ENCODE measurements around the gene SAT2. TPM values are rescaled to one million over a fixed set of nuclear protein-coding genes. Genes with fewer than 3 reads are reported as not detected.

SAT2 gene
- total and polyA plus RNA-seq, 2 of the 13 experiments (the other 11 are each of a cell fraction or from before 2014, with no cell fraction given) = 37.6 to 93.7 TPM

DNA sequence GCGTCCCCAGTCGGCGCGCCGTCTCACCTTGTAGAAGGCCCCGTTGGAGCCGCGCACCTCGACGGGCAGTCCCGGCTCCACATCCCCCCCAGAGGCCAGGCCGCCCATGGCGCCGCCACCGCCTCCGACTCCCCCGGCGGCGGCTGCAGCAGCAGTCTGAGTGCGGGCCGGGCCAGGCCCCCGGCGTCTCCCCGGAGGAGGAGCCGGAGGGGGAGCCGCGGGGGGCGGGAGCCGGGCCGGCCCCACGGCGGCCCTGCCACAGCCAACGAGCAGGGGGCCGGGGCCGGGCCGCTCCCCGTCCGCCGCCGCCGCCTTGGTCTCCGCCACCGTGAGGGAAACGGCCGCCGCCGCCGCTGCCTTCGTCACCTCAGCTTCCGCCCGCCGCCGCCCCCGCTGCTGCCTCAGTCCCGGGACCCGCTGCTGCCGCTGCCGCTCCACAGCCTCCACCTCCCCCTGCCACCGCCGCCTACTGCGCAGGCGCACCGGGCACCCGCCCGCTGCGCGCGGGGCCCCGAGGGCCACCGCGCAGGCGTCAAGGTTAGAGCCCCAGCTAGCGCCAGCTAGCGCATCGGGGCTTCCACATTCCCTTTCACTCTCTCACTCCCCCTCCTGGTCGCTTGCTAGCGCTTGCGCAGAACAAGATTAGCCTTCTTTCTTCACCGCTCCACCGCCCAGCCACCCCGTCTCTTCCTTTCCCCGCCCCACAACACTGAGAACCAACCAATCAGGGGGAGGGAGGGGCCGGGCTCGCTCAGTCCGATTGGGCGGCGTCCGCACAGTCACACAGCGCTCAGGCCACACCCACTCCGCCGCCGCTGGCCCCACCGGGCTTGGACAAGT lies 13.0 kb downstream of the SAT2 start, which contains the start of gene FXR2 (continued):
- TF ChIP-seq, protein P1, sequence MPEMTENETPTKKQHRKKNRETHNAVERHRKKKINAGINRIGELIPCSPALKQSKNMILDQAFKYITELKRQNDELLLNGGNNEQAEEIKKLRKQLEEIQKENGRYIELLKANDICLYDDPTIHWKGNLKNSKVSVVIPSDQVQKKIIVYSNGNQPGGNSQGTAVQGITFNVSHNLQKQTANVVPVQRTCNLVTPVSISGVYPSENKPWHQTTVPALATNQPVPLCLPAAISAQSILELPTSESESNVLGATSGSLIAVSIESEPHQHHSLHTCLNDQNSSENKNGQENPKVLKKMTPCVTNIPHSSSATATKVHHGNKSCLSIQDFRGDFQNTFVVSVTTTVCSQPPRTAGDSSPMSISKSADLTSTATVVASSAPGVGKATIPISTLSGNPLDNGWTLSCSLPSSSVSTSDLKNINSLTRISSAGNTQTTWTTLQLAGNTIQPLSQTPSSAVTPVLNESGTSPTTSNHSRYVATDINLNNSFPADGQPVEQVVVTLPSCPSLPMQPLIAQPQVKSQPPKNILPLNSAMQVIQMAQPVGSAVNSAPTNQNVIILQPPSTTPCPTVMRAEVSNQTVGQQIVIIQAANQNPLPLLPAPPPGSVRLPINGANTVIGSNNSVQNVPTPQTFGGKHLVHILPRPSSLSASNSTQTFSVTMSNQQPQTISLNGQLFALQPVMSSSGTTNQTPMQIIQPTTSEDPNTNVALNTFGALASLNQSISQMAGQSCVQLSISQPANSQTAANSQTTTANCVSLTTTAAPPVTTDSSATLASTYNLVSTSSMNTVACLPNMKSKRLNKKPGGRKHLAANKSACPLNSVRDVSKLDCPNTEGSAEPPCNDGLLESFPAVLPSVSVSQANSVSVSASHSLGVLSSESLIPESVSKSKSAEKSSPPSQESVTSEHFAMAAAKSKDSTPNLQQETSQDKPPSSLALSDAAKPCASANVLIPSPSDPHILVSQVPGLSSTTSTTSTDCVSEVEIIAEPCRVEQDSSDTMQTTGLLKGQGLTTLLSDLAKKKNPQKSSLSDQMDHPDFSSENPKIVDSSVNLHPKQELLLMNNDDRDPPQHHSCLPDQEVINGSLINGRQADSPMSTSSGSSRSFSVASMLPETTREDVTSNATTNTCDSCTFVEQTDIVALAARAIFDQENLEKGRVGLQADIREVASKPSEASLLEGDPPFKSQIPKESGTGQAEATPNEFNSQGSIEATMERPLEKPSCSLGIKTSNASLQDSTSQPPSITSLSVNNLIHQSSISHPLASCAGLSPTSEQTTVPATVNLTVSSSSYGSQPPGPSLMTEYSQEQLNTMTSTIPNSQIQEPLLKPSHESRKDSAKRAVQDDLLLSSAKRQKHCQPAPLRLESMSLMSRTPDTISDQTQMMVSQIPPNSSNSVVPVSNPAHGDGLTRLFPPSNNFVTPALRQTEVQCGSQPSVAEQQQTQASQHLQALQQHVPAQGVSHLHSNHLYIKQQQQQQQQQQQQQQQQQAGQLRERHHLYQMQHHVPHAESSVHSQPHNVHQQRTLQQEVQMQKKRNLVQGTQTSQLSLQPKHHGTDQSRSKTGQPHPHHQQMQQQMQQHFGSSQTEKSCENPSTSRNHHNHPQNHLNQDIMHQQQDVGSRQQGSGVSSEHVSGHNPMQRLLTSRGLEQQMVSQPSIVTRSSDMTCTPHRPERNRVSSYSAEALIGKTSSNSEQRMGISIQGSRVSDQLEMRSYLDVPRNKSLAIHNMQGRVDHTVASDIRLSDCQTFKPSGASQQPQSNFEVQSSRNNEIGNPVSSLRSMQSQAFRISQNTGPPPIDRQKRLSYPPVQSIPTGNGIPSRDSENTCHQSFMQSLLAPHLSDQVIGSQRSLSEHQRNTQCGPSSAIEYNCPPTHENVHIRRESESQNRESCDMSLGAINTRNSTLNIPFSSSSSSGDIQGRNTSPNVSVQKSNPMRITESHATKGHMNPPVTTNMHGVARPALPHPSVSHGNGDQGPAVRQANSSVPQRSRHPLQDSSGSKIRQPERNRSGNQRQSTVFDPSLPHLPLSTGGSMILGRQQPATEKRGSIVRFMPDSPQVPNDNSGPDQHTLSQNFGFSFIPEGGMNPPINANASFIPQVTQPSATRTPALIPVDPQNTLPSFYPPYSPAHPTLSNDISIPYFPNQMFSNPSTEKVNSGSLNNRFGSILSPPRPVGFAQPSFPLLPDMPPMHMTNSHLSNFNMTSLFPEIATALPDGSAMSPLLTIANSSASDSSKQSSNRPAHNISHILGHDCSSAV (CRISPR knock-in tag; IDR thresholded peaks at IDR 0.05; ENCODE audit: borderline replicate concordance) = no peak
- 0 out of 2 replicates have a peak, but pooled peaks have one; percentile 10 for TF ChIP-seq STAG1 (CRISPR knock-in tag; IDR thresholded peaks at IDR 0.05)
- TF ChIP-seq, protein P2, sequence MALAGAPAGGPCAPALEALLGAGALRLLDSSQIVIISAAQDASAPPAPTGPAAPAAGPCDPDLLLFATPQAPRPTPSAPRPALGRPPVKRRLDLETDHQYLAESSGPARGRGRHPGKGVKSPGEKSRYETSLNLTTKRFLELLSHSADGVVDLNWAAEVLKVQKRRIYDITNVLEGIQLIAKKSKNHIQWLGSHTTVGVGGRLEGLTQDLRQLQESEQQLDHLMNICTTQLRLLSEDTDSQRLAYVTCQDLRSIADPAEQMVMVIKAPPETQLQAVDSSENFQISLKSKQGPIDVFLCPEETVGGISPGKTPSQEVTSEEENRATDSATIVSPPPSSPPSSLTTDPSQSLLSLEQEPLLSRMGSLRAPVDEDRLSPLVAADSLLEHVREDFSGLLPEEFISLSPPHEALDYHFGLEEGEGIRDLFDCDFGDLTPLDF (CRISPR knock-in tag; IDR thresholded peaks at IDR 0.05) = no peak
- no peak for TF ChIP-seq SIX4 (CRISPR knock-in tag; IDR thresholded peaks at IDR 0.05)
- TF ChIP-seq ZNF850 (CRISPR knock-in tag; conservative IDR thresholded peaks at IDR 0.05) = no peak
- TF ChIP-seq, protein P3, sequence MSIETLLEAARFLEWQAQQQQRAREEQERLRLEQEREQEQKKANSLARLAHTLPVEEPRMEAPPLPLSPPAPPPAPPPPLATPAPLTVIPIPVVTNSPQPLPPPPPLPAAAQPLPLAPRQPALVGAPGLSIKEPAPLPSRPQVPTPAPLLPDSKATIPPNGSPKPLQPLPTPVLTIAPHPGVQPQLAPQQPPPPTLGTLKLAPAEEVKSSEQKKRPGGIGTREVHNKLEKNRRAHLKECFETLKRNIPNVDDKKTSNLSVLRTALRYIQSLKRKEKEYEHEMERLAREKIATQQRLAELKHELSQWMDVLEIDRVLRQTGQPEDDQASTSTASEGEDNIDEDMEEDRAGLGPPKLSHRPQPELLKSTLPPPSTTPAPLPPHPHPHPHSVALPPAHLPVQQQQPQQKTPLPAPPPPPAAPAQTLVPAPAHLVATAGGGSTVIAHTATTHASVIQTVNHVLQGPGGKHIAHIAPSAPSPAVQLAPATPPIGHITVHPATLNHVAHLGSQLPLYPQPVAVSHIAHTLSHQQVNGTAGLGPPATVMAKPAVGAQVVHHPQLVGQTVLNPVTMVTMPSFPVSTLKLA (IDR thresholded peaks at IDR 0.05) = peak; percentile 35; the same call in 1 of the 2 replicates
- peak; percentile 67 for TF ChIP-seq SRSF1 (optimal IDR thresholded peaks at IDR 0.05; ENCODE audit: low read depth, low read length)
- 0 out of 2 replicates have a peak, but pooled peaks have one; percentile 48 for TF ChIP-seq TBP (CRISPR knock-in tag; IDR thresholded peaks at IDR 0.05)
- TF ChIP-seq, protein P4, sequence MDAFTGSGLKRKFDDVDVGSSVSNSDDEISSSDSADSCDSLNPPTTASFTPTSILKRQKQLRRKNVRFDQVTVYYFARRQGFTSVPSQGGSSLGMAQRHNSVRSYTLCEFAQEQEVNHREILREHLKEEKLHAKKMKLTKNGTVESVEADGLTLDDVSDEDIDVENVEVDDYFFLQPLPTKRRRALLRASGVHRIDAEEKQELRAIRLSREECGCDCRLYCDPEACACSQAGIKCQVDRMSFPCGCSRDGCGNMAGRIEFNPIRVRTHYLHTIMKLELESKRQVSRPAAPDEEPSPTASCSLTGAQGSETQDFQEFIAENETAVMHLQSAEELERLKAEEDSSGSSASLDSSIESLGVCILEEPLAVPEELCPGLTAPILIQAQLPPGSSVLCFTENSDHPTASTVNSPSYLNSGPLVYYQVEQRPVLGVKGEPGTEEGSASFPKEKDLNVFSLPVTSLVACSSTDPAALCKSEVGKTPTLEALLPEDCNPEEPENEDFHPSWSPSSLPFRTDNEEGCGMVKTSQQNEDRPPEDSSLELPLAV (CRISPR knock-in tag; conservative IDR thresholded peaks at IDR 0.05; ENCODE audit: low read depth) = no peak
- peak; percentile 53; the same call in 1 of the 2 replicates for TF ChIP-seq ESRRA (CRISPR knock-in tag; IDR thresholded peaks at IDR 0.05; ENCODE audit: low read depth)
- no peak for TF ChIP-seq TCF12 (IDR thresholded peaks at IDR 0.05)
- TF ChIP-seq TCF12 (CRISPR knock-in tag; IDR thresholded peaks at IDR 0.05) = peak; percentile 42; the same call in 1 of the 2 replicates
- peak; percentile 76 for TF ChIP-seq CREB1 (IDR thresholded peaks at IDR 0.05)
- TF ChIP-seq CREB1 (CRISPR knock-in tag; IDR thresholded peaks at IDR 0.05) = peak; percentile 75; the same call in 1 of the 2 replicates
- no peak for TF ChIP-seq ZNF350 (CRISPR knock-in tag; IDR thresholded peaks at IDR 0.05; ENCODE audit: borderline replicate concordance, low read depth)
- TF ChIP-seq SAP130 (CRISPR knock-in tag; IDR thresholded peaks at IDR 0.05; ENCODE audit: low read depth) = peak; percentile 71
- TF ChIP-seq LCORL (IDR thresholded peaks at IDR 0.05) = no peak
- TF ChIP-seq LCORL (CRISPR knock-in tag; IDR thresholded peaks at IDR 0.05) = no peak

Data from HepG2 (cell line).